Fibroblast of villous mesenchyme (primary cell): ENCODE measurements around the gene ACO1. TPM values are rescaled to one million over a fixed set of nuclear protein-coding genes. Genes with fewer than 3 reads are reported as not detected.

Experiments
- DNase-seq: peaks from one replicate; pipeline ENCODE4 v3.0.0-alpha.2; 2010; ENCODE audit warnings: low read depth
- H3K4me3 ChIP-seq: 2 replicates; pipeline ENCODE4 v1.5.1; 2011; ENCODE audit warnings: low read depth, mild to moderate bottlenecking, low read length
- CTCF ChIP-seq: IDR thresholded peaks from 2 replicates; pipeline ENCODE4 v1.5.1; 2012; ENCODE audit warnings: low read depth, mild to moderate bottlenecking, low read length; ENCODE audit not compliant: insufficient read depth
- total RNA-seq: library from RNA; depleted of rRNA; stranded (reverse); fragments of >200 nt; gene quantifications from 2 replicates; pipeline ENCODE4 v1.2.3, GENCODE V29; 2012

Gene ACO1
- total RNA-seq, 1 donor = 155 TPM

GRCh38 chr9:32360983-32361673, 23.3 kb upstream of the ACO1 start:
- no peak overlapping the region for H3K4me3 ChIP-seq
- no peak for DNase-seq
- no peak for TF ChIP-seq CTCF

GRCh38 chr9:32371279-32371678, 13.2 kb upstream of the ACO1 start:
- H3K4me3 ChIP-seq = no peak overlapping the region
- TF ChIP-seq CTCF = no peak
- DNase-seq = no peak

GRCh38 chr9:32371679-32372078, 12.8 kb upstream of the ACO1 start:
- TF ChIP-seq CTCF = no peak
- DNase-seq = no peak
- H3K4me3 ChIP-seq = no peak overlapping the region

- no peak for TF ChIP-seq CTCF
- no peak overlapping the region for H3K4me3 ChIP-seq
- no peak for DNase-seq
Observed at GRCh38 chr9:32376285-32376684, 8.2 kb upstream of the ACO1 start.

GRCh38 chr9:32378496-32378895, 5.9 kb upstream of the ACO1 start:
- peak; percentile 90 for TF ChIP-seq CTCF
- no peak overlapping the region for H3K4me3 ChIP-seq
- peak; percentile 81 for DNase-seq

- TF ChIP-seq CTCF = peak; percentile 87
- DNase-seq = peak; percentile 83
- no peak overlapping the region for H3K4me3 ChIP-seq
Observed at GRCh38 chr9:32378993-32379729, 5.3 kb upstream of the ACO1 start.
